ENCODE measurements around the gene COLEC11.

The COLEC11 gene

DNA sequence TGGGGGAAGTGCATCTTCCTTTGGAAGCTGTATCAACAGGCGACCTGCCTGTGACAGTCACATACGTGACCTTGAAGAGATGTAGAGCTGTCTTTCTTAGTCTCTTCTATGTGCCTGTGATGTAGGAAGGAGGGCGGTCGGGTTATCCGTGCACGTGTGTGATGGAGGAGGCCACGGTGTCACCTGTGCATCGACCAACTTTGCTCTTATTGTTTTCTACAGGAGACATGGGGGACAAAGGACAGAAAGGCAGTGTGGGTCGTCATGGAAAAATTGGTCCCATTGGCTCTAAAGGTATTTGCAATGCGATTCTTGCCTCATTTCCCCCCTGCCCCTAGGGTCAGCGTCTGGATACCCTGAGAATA, 42.4 kb downstream of the COLEC11 start:
- in situ Hi-C loops (cut with MboI; ENCODE audit: low sequenced_read_pairs): no loop called here

DNA sequence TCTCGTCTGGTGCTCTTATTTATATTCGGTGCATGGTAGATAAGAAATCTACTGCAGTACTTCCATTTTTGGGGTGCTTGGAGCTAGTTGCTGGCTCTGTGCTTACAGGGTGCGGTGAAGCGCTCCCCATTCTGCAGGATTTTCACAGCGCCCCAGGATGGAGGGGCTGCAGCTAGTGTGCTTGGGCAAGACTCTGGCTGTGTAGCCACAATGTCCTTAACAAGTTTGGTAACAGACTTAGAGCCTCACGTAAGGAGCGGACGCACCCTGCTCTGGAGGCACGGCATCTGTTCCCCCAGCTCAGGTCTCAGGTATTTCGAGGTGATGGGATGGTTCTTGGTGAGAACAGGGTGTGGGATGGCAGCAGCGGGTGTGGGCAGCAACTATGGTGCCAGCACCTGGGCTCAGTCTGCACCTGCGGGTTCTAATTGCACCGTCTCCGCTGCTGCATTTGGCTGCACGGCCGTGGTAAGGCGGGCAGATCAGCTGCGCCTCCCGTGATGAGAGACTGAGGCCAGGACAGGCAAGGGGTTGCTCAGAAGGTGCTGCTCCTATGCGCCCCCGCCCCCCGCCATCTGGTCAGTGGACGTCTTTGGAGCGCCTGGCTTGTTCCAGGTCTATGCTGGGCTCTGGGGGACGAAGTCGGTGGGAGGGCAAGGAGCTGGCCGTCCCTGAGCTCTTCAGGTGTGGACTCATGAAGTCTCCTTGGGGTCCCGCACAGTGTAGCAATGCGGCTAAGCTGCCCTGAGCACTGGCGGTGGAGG, 43.0 kb downstream of the COLEC11 start:
- in situ Hi-C loops (cut with MboI; ENCODE audit: low sequenced_read_pairs): no loop called here

DNA sequence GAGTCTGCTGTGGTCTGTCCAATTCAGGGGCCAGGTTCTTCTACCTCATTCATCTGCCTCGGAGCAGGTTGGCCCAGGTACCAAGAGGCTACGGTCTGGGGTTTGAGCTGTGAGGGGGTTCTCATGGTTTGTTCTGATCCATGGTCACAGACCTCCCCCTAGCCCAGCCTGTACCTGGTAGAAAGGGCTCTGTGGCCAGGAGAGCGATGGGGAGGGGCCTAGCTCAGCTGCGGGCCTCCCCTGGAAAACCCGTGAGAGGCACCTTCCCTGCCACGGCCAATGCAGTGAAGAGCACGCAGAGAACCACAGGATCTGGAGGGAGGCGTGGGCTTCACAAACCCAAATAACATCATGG, 43.5 kb downstream of the COLEC11 start:
- in situ Hi-C loops (cut with MboI; ENCODE audit: low sequenced_read_pairs): no loop called here

DNA sequence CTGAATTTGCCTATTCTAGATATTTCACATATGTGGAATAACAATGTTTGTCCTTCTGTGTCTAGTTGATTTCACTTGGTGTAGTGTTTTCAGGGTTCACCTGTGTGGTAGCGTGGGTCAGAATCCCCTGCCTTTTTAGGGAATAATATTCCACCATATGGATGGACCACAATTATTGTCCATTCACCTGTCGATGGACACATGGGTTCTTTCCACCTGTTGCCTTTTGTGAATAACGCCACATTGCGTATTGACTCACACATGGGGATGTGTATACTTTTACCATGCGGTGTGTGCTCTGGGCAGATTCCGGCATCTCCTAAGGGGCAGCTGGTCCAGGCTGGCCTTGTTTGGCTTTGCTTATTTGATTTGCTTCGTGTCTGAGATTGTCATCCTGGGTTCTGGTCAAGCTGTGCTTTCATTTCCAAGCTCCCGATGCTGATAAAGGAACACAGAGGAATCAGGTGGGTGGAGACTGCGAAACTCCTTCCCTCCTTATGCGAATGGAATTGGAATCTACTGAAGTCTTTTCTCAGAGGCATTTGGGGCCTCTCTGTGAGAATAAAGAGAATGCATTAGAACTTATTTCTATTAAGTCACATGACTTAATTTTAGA, 44.2 kb downstream of the COLEC11 start:
- in situ Hi-C loops (cut with MboI; ENCODE audit: low sequenced_read_pairs): no loop called here

DNA sequence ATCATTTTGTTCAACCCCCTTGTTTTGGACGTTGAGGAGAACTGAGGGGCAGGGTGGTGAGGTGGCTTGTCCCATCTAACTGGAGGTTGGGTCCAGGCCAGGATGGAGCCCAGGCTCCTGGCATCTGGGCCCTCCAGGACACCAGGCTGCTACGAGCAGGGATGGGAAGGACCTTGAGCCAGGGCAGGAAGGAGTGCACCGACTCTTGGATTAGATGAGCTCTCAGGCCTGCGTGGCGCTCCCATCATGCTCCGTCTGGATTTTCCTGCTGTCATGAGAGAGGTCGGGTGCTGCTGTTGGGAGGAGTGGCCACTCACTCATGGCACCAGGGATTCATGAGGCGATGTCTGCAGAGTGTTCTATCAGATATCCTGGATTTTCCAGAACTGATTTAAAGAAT, 44.7 kb downstream of the COLEC11 start:
- in situ Hi-C loops (cut with MboI; ENCODE audit: low sequenced_read_pairs): no loop called here

DNA sequence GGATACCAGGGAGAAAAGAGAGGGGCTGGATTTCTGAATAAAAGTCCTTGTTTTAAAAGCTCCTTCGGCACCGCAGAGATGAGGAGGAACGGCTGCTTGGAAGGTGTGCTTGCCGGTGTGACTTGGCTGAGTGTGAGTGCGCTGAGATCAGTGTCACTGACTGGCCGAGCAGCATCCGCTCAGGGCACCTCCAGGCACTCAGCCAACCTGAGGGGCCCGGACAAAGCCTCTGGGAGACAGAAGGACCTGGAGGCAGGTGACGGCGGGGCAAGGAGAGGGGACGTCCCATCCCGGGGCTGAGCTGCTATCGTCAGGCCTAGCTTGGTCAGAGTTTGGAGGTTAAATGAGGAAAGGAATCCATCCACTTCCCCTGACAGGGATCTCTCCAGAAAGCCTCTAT, 46.3 kb downstream of the COLEC11 start:
- in situ Hi-C loops (cut with MboI; ENCODE audit: low sequenced_read_pairs): no loop called here

DNA sequence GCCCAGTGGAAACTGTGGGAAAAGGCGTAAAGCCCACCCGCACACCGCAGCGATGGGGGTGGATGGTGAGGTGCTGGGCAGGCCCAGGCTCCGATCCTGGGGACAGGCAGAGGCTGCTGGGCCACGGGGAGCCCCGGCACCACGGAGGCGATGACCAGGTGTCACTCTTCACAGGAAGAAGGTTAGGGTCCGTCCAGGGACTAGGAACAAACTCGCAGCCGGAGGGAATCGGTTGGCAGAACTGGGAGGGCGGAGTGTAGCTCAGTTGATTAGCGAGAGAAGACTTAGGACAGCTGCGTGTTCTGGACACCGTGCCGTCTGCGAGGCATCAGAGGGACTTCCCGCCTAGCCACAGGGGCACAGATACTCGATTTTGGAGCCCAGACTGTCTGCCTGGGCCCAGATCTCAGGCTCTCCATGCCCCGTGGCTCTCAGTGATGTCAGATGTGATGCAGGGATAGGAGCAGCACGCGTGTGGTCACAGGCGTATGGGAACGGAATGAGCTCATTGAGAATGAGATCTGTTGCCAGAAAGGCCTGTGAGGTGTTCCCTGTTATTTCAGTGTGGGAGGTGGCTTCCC, 47.0 kb downstream of the COLEC11 start:
- in situ Hi-C loops (cut with MboI; ENCODE audit: low sequenced_read_pairs): no loop called here

DNA sequence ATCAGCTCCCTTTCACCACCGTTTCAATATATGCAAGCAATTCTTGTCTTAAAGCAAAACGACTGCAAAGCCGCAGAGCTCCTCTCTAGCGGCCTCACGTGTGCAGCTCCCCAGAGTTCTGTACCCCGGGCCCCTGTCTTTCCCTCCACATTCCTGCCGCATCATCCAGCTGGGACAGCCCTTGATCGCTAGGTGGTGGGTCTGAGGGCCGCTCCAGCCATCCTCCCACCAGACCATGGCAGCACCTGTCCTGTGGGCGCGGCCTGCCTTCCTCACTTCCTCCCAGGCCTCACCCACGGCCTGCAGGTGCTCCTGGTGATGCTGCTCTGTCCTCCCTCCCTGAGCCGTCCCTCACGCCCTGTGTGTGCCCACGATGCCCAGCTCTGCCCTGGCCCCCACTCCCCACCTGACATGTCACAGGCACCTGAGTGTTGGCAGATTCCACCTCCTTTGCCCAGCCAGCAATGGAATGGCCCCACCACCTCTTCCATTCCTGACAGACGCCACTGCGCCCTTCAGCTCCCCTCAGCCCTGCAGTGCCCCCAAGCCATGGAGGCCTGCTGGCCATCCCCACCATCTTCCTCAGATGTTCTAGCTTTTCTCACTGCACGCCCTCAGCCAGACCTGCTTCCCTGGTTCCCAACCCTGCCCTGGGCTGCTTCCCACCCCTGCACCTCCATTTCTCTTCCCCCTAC, 47.8 kb downstream of the COLEC11 start:
- in situ Hi-C loops (cut with MboI; ENCODE audit: low sequenced_read_pairs): no loop called here

DNA sequence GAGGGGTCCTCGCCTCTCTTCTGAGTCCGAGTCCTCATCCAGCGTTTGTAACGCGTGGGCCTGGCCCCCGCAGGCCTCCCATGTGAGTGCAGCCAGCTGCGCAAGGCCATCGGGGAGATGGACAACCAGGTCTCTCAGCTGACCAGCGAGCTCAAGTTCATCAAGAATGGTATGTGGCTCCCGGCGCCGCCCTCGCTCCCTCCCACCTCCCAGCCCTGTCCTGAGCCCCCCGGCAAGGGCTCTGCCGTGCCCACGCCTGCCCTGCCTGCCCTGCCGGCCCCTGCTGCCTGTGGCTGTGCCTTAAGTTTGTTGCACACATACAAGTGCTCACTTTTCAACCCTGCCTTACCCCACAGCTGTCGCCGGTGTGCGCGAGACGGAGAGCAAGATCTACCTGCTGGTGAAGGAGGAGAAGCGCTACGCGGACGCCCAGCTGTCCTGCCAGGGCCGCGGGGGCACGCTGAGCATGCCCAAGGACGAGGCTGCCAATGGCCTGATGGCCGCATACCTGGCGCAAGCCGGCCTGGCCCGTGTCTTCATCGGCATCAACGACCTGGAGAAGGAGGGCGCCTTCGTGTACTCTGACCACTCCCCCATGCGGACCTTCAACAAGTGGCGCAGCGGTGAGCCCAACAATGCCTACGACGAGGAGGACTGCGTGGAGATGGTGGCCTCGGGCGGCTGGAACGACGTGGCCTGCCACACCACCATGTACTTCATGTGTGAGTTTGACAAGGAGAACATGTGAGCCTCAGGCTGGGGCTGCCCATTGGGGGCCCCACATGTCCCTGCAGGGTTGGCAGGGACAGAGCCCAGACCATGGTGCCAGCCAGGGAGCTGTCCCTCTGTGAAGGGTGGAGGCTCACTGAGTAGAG, 48.7 kb downstream of the COLEC11 start:
- in situ Hi-C loops (cut with MboI; ENCODE audit: low sequenced_read_pairs): no loop called here

DNA sequence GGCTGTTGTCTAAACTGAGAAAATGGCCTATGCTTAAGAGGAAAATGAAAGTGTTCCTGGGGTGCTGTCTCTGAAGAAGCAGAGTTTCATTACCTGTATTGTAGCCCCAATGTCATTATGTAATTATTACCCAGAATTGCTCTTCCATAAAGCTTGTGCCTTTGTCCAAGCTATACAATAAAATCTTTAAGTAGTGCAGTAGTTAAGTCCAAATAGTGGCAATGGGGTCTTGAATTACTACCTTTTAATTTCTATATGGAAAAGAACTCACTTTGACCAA, 49.3 kb downstream of the COLEC11 start:
- in situ Hi-C loops (cut with MboI; ENCODE audit: low sequenced_read_pairs): no loop called here

DNA sequence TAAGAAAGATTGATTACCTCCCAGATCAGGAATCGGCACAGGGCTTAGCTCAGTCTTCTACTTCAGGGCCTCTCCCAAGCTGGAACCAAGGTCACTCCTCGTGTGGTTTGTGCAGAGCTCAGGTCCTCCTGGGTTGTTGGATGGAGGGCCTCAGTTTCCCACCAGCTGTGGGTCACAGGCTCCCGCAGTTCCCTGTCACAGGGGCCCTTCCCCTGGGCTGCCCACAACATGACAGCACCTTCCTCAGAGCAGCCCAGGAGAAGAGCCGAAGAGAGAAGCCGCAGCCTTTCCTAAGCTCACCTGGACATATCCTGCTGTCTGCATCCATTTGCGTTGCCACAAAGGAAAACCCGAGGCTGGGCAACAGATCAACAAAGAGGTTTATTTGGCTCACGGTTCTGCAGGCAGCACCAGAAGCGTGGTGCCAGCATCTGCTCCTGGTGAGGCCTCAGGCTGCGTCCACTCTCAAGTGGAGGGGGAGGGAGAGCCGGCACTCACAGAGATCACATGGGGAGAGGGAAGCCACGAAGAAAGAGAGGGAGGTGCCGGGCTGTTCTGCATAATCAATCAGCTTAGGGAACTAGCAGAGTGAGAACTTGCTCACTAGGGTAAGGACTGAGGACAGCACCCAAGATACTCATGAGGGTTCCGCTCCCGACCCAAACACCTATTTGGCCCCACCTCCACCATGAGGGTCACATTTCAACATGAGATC, 50.1 kb downstream of the COLEC11 start:
- in situ Hi-C loops (cut with MboI; ENCODE audit: low sequenced_read_pairs): no loop called here

DNA sequence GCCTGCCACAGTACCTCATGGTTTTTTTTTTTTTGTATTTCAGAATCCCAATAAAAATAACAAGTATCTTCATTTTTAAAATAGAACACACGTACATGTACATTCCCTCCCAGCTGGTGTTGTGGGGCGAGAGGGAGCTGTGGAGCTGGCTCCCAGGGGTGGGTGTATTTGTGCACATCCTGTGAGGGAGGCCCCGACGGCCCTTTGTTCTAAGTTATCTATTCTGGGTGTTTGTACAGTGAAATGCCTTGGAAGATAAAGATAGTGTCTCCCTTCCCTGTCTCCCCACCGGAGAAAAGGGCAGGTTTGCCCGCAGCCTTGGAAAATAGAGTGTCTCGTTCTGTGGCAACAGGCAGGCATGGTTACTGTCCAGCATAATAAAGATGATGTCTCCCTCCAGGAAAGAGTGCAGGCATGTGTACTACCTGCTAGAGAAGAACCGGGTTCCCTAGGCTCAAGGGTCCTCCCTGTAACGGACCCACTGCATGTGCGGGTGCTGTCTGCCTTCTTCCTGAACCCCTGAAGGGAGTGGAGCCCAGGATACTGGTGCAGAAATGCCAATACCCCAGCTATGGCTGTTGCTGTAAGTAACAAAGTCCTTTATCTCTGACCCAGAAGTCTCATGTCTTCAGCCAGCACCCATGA, 51.0 kb downstream of the COLEC11 start:
- in situ Hi-C loops (cut with MboI; ENCODE audit: low sequenced_read_pairs): no loop called here

DNA sequence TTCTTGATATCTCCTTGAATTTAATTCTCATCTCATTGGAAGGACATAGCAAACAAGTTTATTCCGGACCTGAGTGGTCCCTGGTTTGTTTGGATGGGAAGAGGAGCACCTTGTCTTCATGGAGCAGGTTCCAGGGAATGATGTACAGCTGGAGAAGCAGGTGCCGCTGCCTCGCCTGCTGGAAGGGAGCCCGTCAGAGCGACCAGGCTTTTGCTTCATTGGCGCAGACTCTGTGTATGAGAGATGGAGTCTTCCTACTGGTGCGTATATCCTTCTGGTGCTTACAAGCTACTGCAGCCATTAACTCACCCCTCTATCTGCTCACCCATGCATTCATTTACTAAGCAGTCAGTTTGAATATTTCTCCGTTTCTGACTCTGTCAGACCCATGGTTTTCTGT, 51.5 kb downstream of the COLEC11 start:
- in situ Hi-C loops (cut with MboI; ENCODE audit: low sequenced_read_pairs): no loop called here

DNA sequence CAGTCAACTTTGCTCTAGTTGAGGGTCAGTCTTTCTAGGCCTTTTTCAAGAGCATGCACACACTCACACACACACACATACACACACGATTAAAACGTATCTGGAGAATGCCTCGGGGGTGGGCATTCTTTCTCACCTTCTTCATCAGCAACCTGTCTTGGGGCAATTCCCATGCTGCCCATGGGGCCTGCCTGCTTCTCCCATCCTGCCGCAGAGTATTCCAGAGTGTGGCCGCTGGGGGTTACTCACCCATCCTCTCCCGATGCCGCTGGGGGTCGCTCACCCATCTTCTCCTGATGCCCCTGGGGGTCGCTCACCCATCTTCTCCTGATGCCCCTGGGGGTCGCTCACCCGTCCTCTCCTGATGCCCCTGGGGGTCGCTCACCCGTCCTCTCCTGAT, 52.3 kb downstream of the COLEC11 start:
- in situ Hi-C loops (cut with MboI; ENCODE audit: low sequenced_read_pairs): no loop called here

DNA sequence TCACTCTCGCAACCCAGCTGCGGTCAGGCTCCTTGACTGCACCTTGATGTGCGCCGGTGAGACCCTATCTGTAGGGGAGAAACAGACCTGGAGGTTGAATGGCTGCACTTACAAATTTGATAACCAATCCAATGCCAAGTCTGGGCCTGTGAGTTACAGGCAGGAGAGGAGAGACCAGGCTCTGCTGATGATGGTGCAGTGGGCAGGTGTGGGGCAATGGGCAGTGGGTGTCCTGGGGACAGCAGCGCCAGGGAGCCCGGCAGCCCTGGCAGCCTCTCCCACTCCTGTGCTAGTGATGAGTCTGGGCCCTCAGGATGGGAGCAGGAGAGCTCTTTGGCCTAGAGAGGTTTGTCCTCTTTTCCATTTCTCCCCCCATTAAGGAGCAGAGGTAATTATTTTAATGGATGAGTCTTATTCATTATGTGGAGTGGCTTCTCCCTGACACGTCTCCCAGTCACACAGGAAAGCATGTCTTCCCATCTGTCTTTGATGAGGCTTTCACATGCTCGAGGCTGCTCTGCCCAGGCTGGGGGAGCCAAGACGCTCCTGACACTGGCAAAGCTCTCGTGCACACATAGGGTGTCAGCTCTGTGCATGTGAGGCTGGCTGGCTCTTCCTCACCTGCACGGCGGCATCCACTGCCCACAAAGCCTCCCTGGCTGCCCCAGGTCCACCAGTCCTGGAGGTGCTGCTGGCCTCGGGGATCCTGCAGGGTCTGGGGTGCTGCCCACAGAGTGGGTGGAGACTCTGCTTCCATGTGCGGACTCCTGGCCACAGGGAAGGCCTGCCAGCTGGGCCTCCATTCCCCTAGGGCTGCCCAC, 53.1 kb downstream of the COLEC11 start:
- in situ Hi-C loops (cut with MboI; ENCODE audit: low sequenced_read_pairs): no loop called here

DNA sequence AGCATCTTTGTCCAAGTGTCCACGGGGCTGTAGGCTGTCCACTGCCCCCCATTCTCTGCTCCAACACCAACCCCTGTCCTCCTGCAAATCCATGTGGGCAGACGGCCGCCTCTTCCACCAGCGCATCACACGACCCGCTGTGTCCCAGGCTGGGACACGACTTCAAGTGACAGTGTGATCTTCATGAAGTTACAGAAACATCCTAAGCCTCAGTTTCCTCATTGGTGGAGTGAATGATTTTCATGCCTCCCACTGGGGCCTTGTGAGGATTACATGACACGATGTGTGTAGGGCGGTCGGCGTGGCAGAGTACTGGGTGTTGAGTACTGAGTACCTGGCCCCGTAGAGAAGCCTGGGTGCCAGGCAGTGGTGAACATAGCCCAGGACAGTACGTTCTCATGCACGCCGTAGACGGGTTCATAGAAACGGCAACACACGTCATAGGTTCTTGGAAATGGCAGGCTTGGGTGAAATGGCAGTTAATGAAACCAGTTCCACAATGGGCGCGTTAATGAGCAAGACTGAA, 53.8 kb downstream of the COLEC11 start:
- in situ Hi-C loops (cut with MboI; ENCODE audit: low sequenced_read_pairs): no loop called here

DNA sequence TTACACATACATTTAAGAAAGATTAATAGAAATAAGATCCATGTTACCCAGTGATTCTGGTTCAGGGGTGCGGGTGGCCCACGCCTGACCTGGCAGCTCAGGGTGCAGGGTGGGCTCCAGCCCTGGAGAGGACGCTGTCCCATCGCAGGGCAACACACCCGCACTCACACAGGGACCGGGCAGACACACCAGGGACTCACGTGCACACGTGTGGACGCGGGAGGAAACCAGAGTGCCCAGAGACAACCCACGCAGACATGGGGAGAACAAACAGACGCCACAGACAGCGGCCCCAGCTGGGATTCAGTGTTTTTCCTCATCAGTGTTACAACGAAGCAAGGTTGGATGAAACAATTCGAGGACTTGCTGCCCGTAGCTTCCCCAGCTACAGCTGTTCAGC, 54.7 kb downstream of the COLEC11 start:
- in situ Hi-C loops (cut with MboI; ENCODE audit: low sequenced_read_pairs): no loop called here

DNA sequence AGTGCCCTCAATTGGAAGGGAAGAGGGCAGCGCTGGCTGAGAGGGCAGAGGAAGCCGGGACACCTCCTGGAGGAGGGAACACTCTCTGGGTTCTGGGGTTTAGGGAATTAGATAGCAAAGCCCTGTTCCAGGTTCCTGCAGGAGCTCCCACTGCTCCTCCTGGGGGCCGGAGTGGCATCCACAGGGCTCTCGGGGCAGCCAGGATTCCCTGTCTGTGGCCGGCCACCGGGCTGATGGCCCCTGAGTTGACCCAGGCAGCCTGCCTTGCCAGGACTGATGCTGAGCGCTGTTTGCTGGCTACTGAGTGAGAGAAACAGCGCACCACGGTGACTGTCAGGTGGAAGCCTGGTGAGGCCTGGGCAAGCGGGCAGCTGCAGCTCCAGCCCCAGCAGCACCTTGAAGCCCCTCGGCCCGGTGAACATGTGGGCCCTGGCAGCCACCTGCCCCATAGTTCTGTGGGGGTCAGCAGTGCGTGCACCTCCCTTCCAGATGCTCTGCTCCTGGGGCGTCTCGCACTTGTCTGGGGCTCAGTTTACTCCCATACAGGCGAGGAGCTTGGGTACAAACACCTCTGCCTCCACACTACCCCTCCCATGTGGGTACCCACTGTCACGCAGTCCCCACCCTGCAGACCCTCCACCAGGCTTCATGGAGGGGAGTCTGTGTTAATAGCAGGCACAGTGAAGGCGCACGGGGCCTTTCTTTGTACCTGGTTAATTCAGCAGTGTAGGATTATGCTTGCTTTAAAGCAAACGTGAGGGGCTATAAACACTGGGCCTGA, 55.4 kb downstream of the COLEC11 start:
- in situ Hi-C loops (cut with MboI; ENCODE audit: low sequenced_read_pairs): no loop called here
